ENCODE measurements around the gene ARHGAP8. TPM values are rescaled to one million over a fixed set of nuclear protein-coding genes. Genes with fewer than 3 reads are reported as not detected.

The ARHGAP8 gene
- total and polyA plus RNA-seq, 2 donors (not counting 1 experiment from before 2014, with no cell fraction given) = 0.37 TPM; not detected in 1

- intact Hi-C loops (cut with micrococcal nuclease) = no loop called here
- peaks cover 2% of the 10 kb centered on the region for H3K27me3 Mint-ChIP-seq
- H3K4me2 ChIP-seq (replicated peaks; ENCODE audit: low read depth, low read length, poor library complexity, severe bottlenecking) = no peak overlapping the region
- no peaks in the 10 kb centered on the region for H3K4me1 Mint-ChIP-seq
- DNase-seq = no peak
- H3K27me3 ChIP-seq (replicated peaks in 1 of 4; ENCODE audit: control extremely low read depth in 1 of 4, control insufficient read depth in 3 of 4, insufficient read depth in 4 of 4, low read length in 3 of 4) = no peaks in the 10 kb centered on the region
- H3K9ac ChIP-seq (ENCODE audit: low read length) = no peak overlapping the region
- no peak overlapping the region for H3K27ac Mint-ChIP-seq
- H3K79me2 ChIP-seq (ENCODE audit: control insufficient read depth, insufficient read depth, low read length) = no peaks in the 10 kb centered on the region
- no peak for ATAC-seq (ENCODE audit: low read depth)
- H3K4me3 ChIP-seq (ENCODE audit: control extremely low read depth in 1 of 5, extremely low read depth in 1 of 5, insufficient read depth in 1 of 5, low read depth in 2 of 5, low read length in 4 of 5) = no peak overlapping the region
- no peaks in the 10 kb centered on the region for H3K36me3 ChIP-seq (replicated peaks in 1 of 2; ENCODE audit: control extremely low read depth in 1 of 2, control insufficient read depth in 1 of 2, extremely low read depth in 1 of 2, insufficient read depth in 2 of 2, low read length in 1 of 2)
- H3K27ac ChIP-seq (ENCODE audit: low read length in 2 of 2) = no peak overlapping the region
- no peak overlapping the region for H2AFZ ChIP-seq (ENCODE audit: insufficient read depth, low read depth, low read length, poor library complexity, severe bottlenecking)
- H3K4me3 Mint-ChIP-seq = no peak overlapping the region
- CTCF ChIA-PET = no interaction called here
- WGBS (ENCODE audit: insufficient coverage) = 93% methylated on average over 12 of the region's 13 CpGs
- no peaks in the 10 kb centered on the region for H3K4me1 ChIP-seq (ENCODE audit: control insufficient read depth in 2 of 2, insufficient read depth in 2 of 2, low read length in 2 of 2)
- no peak for TF ChIP-seq EZH2 (IDR thresholded peaks at IDR 0.05; ENCODE audit: borderline replicate concordance, insufficient read depth, low read depth, low read length, poor library complexity, severe bottlenecking)
- no peak for TF ChIP-seq CTCF (IDR thresholded peaks at IDR 0.05)
- no peaks in the 10 kb centered on the region for H3K9me3 Mint-ChIP-seq (ENCODE audit: insufficient read depth)
- POLR2A ChIA-PET = no interaction called here
- no peaks in the 10 kb centered on the region for H3K9me3 ChIP-seq (ENCODE audit: control extremely low read depth in 1 of 3, control insufficient read depth in 2 of 3, insufficient read depth in 1 of 3, low read length in 2 of 3)
- no peaks in the 10 kb centered on the region for H4K20me1 ChIP-seq (ENCODE audit: control insufficient read depth, insufficient read depth, low read length, poor library complexity, severe bottlenecking)
These were observed 107.3 kb downstream of the ARHGAP8 start for GRCh38 chr22:44859641-44860040.

GRCh38 chr22:44860311-44860710 lies 107.9 kb downstream of the ARHGAP8 start:
- no peaks in the 10 kb centered on the region for H3K4me1 ChIP-seq (ENCODE audit: control insufficient read depth in 2 of 2, insufficient read depth in 2 of 2, low read length in 2 of 2)

More at GRCh38 chr22:44860311-44860710, 107.9 kb downstream of the ARHGAP8 start:
- DNase-seq = no peak
- H3K9me3 Mint-ChIP-seq (ENCODE audit: insufficient read depth) = no peaks in the 10 kb centered on the region
- no peak overlapping the region for H3K27ac Mint-ChIP-seq
- no peaks in the 10 kb centered on the region for H4K20me1 ChIP-seq (ENCODE audit: control insufficient read depth, insufficient read depth, low read length, poor library complexity, severe bottlenecking)
- peaks cover 2% of the 10 kb centered on the region for H3K27me3 Mint-ChIP-seq
- no peak overlapping the region for H3K4me2 ChIP-seq (replicated peaks; ENCODE audit: low read depth, low read length, poor library complexity, severe bottlenecking)
- ChIA-PET POLR2A (no interaction called here), CTCF (no interaction called here)
- H2AFZ ChIP-seq (ENCODE audit: insufficient read depth, low read depth, low read length, poor library complexity, severe bottlenecking) = no peak overlapping the region
- no peaks in the 10 kb centered on the region for H3K9me3 ChIP-seq (ENCODE audit: control extremely low read depth in 1 of 3, control insufficient read depth in 2 of 3, insufficient read depth in 1 of 3, low read length in 2 of 3)
- TF ChIP-seq EZH2 (IDR thresholded peaks at IDR 0.05; ENCODE audit: borderline replicate concordance, insufficient read depth, low read depth, low read length, poor library complexity, severe bottlenecking) (no peak), CTCF (IDR thresholded peaks at IDR 0.05) (no peak)
- no peaks in the 10 kb centered on the region for H3K36me3 ChIP-seq (replicated peaks in 1 of 2; ENCODE audit: control extremely low read depth in 1 of 2, control insufficient read depth in 1 of 2, extremely low read depth in 1 of 2, insufficient read depth in 2 of 2, low read length in 1 of 2)
- intact Hi-C loops (cut with micrococcal nuclease) = no loop called here
- 76% methylated on average over 6 of the region's 6 CpGs for WGBS (ENCODE audit: insufficient coverage)
- no peak overlapping the region for H3K27ac ChIP-seq (ENCODE audit: low read length in 2 of 2)
- no peak overlapping the region for H3K9ac ChIP-seq (ENCODE audit: low read length)
- no peaks in the 10 kb centered on the region for H3K27me3 ChIP-seq (replicated peaks in 1 of 4; ENCODE audit: control extremely low read depth in 1 of 4, control insufficient read depth in 3 of 4, insufficient read depth in 4 of 4, low read length in 3 of 4)
- ATAC-seq (ENCODE audit: low read depth) = no peak
- no peaks in the 10 kb centered on the region for H3K4me1 Mint-ChIP-seq
- H3K79me2 ChIP-seq (ENCODE audit: control insufficient read depth, insufficient read depth, low read length) = no peaks in the 10 kb centered on the region
- no peak overlapping the region for H3K4me3 ChIP-seq (ENCODE audit: control extremely low read depth in 1 of 5, extremely low read depth in 1 of 5, insufficient read depth in 1 of 5, low read depth in 2 of 5, low read length in 4 of 5)
- H3K4me3 Mint-ChIP-seq = no peak overlapping the region

All from B cell (primary cell).